ENCODE results near the gene HES2. TPM values are rescaled to one million over a fixed set of nuclear protein-coding genes. Genes with fewer than 3 reads are reported as not detected.

Gene HES2
- total and polyA plus RNA-seq, 2 of the 4 experiments (the other 2 are of a cell fraction), result not detected

DNA sequence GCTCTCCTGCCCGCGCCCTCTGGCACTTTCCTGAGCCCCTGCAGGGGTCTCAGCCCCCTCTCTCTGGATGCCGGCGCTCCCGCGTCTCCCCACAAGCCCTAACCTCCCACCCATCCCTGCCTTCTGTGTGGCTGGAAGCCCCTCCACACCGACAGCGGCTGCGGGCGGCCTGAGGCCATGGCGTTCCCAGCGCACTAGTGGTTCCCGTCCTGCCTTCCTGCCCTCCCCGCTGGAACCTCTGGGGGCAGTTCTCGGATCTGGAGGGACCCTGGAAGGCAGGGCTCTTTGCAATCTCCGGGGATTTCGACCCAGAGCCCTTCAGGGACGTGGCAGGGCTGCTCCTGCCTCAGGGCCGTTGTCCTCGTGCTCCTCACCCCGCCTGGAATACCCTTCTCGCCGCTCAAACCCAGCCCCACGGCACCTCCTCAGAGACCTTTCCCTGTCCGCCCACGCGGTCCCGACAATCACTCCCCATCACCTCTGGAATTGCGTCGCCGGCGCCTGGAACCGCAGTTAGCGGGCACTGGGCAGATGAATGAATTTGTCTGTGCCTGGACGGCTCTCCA is 4.4 kb upstream of the HES2 start:
- H3K27me3 ChIP-seq (ENCODE audit: control insufficient read depth, insufficient read depth, low read length), result peaks cover 86% of the 10 kb centered on the region
- in situ Hi-C loops (cut with MboI; ENCODE audit: low sequenced_read_pairs), result no loop called here
- H3K9me3 ChIP-seq (ENCODE audit: control insufficient read depth, insufficient read depth, low read length), result no peaks in the 10 kb centered on the region
- no peaks in the 10 kb centered on the region for H3K79me1 ChIP-seq (ENCODE audit: low read depth in 1 of 2, low read length in 2 of 2)
- no peak overlapping the region for H3K14ac ChIP-seq (replicated peaks; ENCODE audit: low read depth, low read length)
- no peak overlapping the region for H2AK9ac ChIP-seq (replicated peaks; ENCODE audit: low read depth, low read length, poor library complexity)
- no peaks in the 10 kb centered on the region for H3K36me3 ChIP-seq (ENCODE audit: control insufficient read depth, insufficient read depth, low read length)
- no peak overlapping the region for H3K4me3 ChIP-seq (ENCODE audit: insufficient read depth, low read depth, low read length)
- no peak overlapping the region for H3K4ac ChIP-seq (ENCODE audit: low read depth, low read length)
- POLR2A ChIA-PET (ENCODE audit: unreplicated experiment), result no interaction called here
- no peak overlapping the region for H4K8ac ChIP-seq (ENCODE audit: low read depth in 2 of 2, low read length in 2 of 2)
- H3K23ac ChIP-seq (ENCODE audit: low read depth, low read length), result no peak overlapping the region
- no peak for DNase-seq
- H3K56ac ChIP-seq (ENCODE audit: extremely low read depth, insufficient read depth, low read length), result no peak overlapping the region
- no peak overlapping the region for H2BK5ac ChIP-seq (ENCODE audit: low read depth, low read length, poor library complexity, severe bottlenecking)
- no peak overlapping the region for H3K9ac ChIP-seq (ENCODE audit: low read depth, low read length)
- dilution Hi-C loops (cut with HindIII; ENCODE audit: low sequenced_read_pairs, unreplicated experiment), result no loop called here
- peaks cover 11% of the 10 kb centered on the region; the same call in 1 of the 2 replicates for H4K20me1 ChIP-seq (ENCODE audit: insufficient read depth, low read length)
- H4K5ac ChIP-seq (ENCODE audit: low read depth, low read length), result no peak overlapping the region
- no peak overlapping the region for H3K27ac ChIP-seq (ENCODE audit: insufficient read depth, low read length)
- peak; percentile 22; the same call in 1 of the 2 replicates for ATAC-seq (ENCODE audit: low read depth)
- H4K91ac ChIP-seq (ENCODE audit: insufficient read depth, low read depth, low read length), result no peak overlapping the region
- WGBS, 2 experiments (ENCODE audit: extremely low coverage in 2 of 2, insufficient read length in 1 of 2), result 8% methylated on average over 29 of the region's 35 CpGs; no CpG with 5 or more reads in 1 of the 2 experiments
- H3K4me1 ChIP-seq (ENCODE audit: control insufficient read depth, insufficient read depth, low read length), result no peaks in the 10 kb centered on the region; the same call in 1 of the 2 replicates
- H2AFZ ChIP-seq (replicated peaks; ENCODE audit: low read length, poor library complexity), result no peak overlapping the region
- no peak overlapping the region for H3K18ac ChIP-seq (ENCODE audit: low read depth, low read length)
- H2AK5ac ChIP-seq (ENCODE audit: low read depth, low read length), result no peak overlapping the region
- H2BK15ac ChIP-seq (ENCODE audit: low read depth, low read length), result no peak overlapping the region
- no peak overlapping the region for H2BK20ac ChIP-seq (ENCODE audit: low read depth, low read length)
- CTCF ChIA-PET, result interaction anchor here (1.5 kb wide), 1 partner anchor 10 kb away, joined by 7 read pairs; no protein-coding TSS in a partner anchor
- no peak overlapping the region for H2BK120ac ChIP-seq (ENCODE audit: low read depth, low read length)
- H3K9me1 ChIP-seq (ENCODE audit: insufficient read depth, low read length), result no peaks in the 10 kb centered on the region
- intact Hi-C loops (cut with micrococcal nuclease), result no loop called here
- TF ChIP-seq RFX5 (IDR thresholded peaks at IDR 0.05; ENCODE audit: low read depth, low read length) (no peak), POLR2A (IDR thresholded peaks at IDR 0.05; ENCODE audit: low read depth, low read length) (no peak), CTCF (conservative IDR thresholded peaks at IDR 0.05; ENCODE audit: low read depth, low read length) (no peak), CEBPB (IDR thresholded peaks at IDR 0.05; ENCODE audit: low read depth, low read length) (no peak), MAZ (IDR thresholded peaks at IDR 0.05; ENCODE audit: borderline replicate concordance, low read depth, low read length) (no peak), NFE2L2 (IDR thresholded peaks at IDR 0.05; ENCODE audit: low read depth, low read length) (no peak), MXI1 (IDR thresholded peaks at IDR 0.05; ENCODE audit: borderline replicate concordance, low read depth, low read length) (no peak), SMC3 (IDR thresholded peaks at IDR 0.05; ENCODE audit: low read depth, low read length) (no peak), MAFK (IDR thresholded peaks at IDR 0.05; ENCODE audit: low read depth, low read length) (no peak), USF2 (IDR thresholded peaks at IDR 0.05; ENCODE audit: low read depth, low read length) (no peak), FOS (IDR thresholded peaks at IDR 0.05; ENCODE audit: low read depth, low read length) (no peak), RAD21 (IDR thresholded peaks at IDR 0.05; ENCODE audit: low read length) (no peak), BHLHE40 (IDR thresholded peaks at IDR 0.05; ENCODE audit: low read depth, low read length) (no peak)
- TF ChIP-seq, protein P1, sequence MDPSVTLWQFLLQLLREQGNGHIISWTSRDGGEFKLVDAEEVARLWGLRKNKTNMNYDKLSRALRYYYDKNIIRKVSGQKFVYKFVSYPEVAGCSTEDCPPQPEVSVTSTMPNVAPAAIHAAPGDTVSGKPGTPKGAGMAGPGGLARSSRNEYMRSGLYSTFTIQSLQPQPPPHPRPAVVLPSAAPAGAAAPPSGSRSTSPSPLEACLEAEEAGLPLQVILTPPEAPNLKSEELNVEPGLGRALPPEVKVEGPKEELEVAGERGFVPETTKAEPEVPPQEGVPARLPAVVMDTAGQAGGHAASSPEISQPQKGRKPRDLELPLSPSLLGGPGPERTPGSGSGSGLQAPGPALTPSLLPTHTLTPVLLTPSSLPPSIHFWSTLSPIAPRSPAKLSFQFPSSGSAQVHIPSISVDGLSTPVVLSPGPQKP (IDR thresholded peaks at IDR 0.05; ENCODE audit: borderline replicate concordance, low read depth, low read length), result no peak
- no peak overlapping the region for H3K4me2 ChIP-seq (ENCODE audit: low read depth, low read length)
- BruUV-seq (replicated peaks), result no TSS peak
